ENCODE results near the gene NFU1. TPM values are rescaled to one million over a fixed set of nuclear protein-coding genes. Genes with fewer than 3 reads are reported as not detected.
"Not testable (repeated sequence)": the region's sequence is repeated elsewhere in the genome, so short reads cannot be mapped to it uniquely, and the experiment has no call there.

The NFU1 gene
- total and polyA plus RNA-seq, 2 donors (not counting 1 experiment from before 2014, with no cell fraction given): 57.3 to 62.9 TPM

GRCh38 chr2:69452687-69453086, 15.5 kb upstream of the NFU1 start:
- no peak overlapping the region for H3K4me3 ChIP-seq (replicated peaks in 1 of 4; ENCODE audit: control extremely low read depth in 1 of 4, insufficient read depth in 1 of 4, low read depth in 3 of 4, low read length in 4 of 4)
- TF ChIP-seq EZH2 (IDR thresholded peaks at IDR 0.05; ENCODE audit: low read length, missing control alignments) (no peak), CTCF (conservative IDR thresholded peaks at IDR 0.05 in 1 of 2, IDR thresholded peaks at IDR 0.05 in 1 of 2; ENCODE audit: low read depth in 1 of 2, low read length in 2 of 2) (no peak)
- no peaks in the 10 kb centered on the region for H3K27me3 ChIP-seq (ENCODE audit: control insufficient read depth, insufficient read depth, low read length)
- H3K9me3 ChIP-seq (ENCODE audit: control insufficient read depth, insufficient read depth, low read depth, low read length): no peaks in the 10 kb centered on the region
- no peak for DNase-seq (ENCODE audit: low read depth in 2 of 2)
- no peak overlapping the region for H3K27ac ChIP-seq (ENCODE audit: insufficient read depth, low read length)
- no peaks in the 10 kb centered on the region for H4K20me1 ChIP-seq (ENCODE audit: control insufficient read depth, extremely low read depth, insufficient read depth, low read length)
- H3K79me2 ChIP-seq (ENCODE audit: control insufficient read depth, insufficient read depth, low read length): no peaks in the 10 kb centered on the region
- H3K4me1 ChIP-seq (ENCODE audit: control insufficient read depth, extremely low read depth, insufficient read depth, low read length): no peaks in the 10 kb centered on the region
- no peak overlapping the region for H3K4me2 ChIP-seq (ENCODE audit: extremely low read depth, insufficient read depth, low read length)
- no peak overlapping the region for H2AFZ ChIP-seq (ENCODE audit: low read length)
- no peak overlapping the region for H3K9ac ChIP-seq (ENCODE audit: insufficient read depth, low read length)
- H3K36me3 ChIP-seq (ENCODE audit: control insufficient read depth, insufficient read depth, low read length): no peaks in the 10 kb centered on the region

- Histone ChIP-seq H3K9ac (ENCODE audit: insufficient read depth, low read length) (no peak overlapping the region), H3K4me3 (replicated peaks in 1 of 4; ENCODE audit: control extremely low read depth in 1 of 4, insufficient read depth in 1 of 4, low read depth in 3 of 4, low read length in 4 of 4) (no peak overlapping the region), H3K4me1 (ENCODE audit: control insufficient read depth, extremely low read depth, insufficient read depth, low read length) (no peaks in the 10 kb centered on the region), H3K27me3 (ENCODE audit: control insufficient read depth, insufficient read depth, low read length) (no peaks in the 10 kb centered on the region), H3K79me2 (ENCODE audit: control insufficient read depth, insufficient read depth, low read length) (no peaks in the 10 kb centered on the region), H3K9me3 (ENCODE audit: control insufficient read depth, insufficient read depth, low read depth, low read length) (no peaks in the 10 kb centered on the region), H2AFZ (ENCODE audit: low read length) (no peak overlapping the region), H4K20me1 (ENCODE audit: control insufficient read depth, extremely low read depth, insufficient read depth, low read length) (no peaks in the 10 kb centered on the region), H3K36me3 (ENCODE audit: control insufficient read depth, insufficient read depth, low read length) (no peaks in the 10 kb centered on the region), H3K27ac (ENCODE audit: insufficient read depth, low read length) (no peak overlapping the region), H3K4me2 (ENCODE audit: extremely low read depth, insufficient read depth, low read length) (no peak overlapping the region)
- no peak for TF ChIP-seq CTCF (conservative IDR thresholded peaks at IDR 0.05 in 1 of 2, IDR thresholded peaks at IDR 0.05 in 1 of 2; ENCODE audit: low read depth in 1 of 2, low read length in 2 of 2)
- no peak for TF ChIP-seq EZH2 (IDR thresholded peaks at IDR 0.05; ENCODE audit: low read length, missing control alignments)
- DNase-seq (ENCODE audit: low read depth in 2 of 2): no peak
These were observed 13.6 kb upstream of the NFU1 start for GRCh38 chr2:69450735-69451416.

- Histone ChIP-seq H3K9ac (ENCODE audit: insufficient read depth, low read length) (no peak overlapping the region), H3K36me3 (ENCODE audit: control insufficient read depth, insufficient read depth, low read length) (no peaks in the 10 kb centered on the region), H3K79me2 (ENCODE audit: control insufficient read depth, insufficient read depth, low read length) (no peaks in the 10 kb centered on the region), H3K4me1 (ENCODE audit: control insufficient read depth, extremely low read depth, insufficient read depth, low read length) (no peaks in the 10 kb centered on the region), H3K4me3 (replicated peaks in 1 of 4; ENCODE audit: control extremely low read depth in 1 of 4, insufficient read depth in 1 of 4, low read depth in 3 of 4, low read length in 4 of 4) (no peak overlapping the region), H3K4me2 (ENCODE audit: extremely low read depth, insufficient read depth, low read length) (no peak overlapping the region), H3K27ac (ENCODE audit: insufficient read depth, low read length) (no peak overlapping the region), H3K9me3 (ENCODE audit: control insufficient read depth, insufficient read depth, low read depth, low read length) (no peaks in the 10 kb centered on the region), H4K20me1 (ENCODE audit: control insufficient read depth, extremely low read depth, insufficient read depth, low read length) (no peaks in the 10 kb centered on the region), H3K27me3 (ENCODE audit: control insufficient read depth, insufficient read depth, low read length) (no peaks in the 10 kb centered on the region), H2AFZ (ENCODE audit: low read length) (no peak overlapping the region)
- no peak for TF ChIP-seq CTCF (conservative IDR thresholded peaks at IDR 0.05 in 1 of 2, IDR thresholded peaks at IDR 0.05 in 1 of 2; ENCODE audit: low read depth in 1 of 2, low read length in 2 of 2)
- TF ChIP-seq EZH2 (IDR thresholded peaks at IDR 0.05; ENCODE audit: low read length, missing control alignments): no peak
- peak; percentile 12 to 29 for DNase-seq (ENCODE audit: low read depth in 2 of 2)
These were observed 12.7 kb upstream of the NFU1 start for GRCh38 chr2:69449906-69450305.

GRCh38 chr2:69443673-69444072, 6.4 kb upstream of the NFU1 start:
- DNase-seq (ENCODE audit: low read depth in 2 of 2); H2AFZ ChIP-seq (ENCODE audit: low read length); H3K36me3 ChIP-seq (ENCODE audit: control insufficient read depth, insufficient read depth, low read length); H3K9ac ChIP-seq (ENCODE audit: insufficient read depth, low read length); H3K27ac ChIP-seq (ENCODE audit: insufficient read depth, low read length); H3K9me3 ChIP-seq (ENCODE audit: control insufficient read depth, insufficient read depth, low read depth, low read length); H3K79me2 ChIP-seq (ENCODE audit: control insufficient read depth, insufficient read depth, low read length); H3K4me3 ChIP-seq (replicated peaks in 1 of 4; ENCODE audit: control extremely low read depth in 1 of 4, insufficient read depth in 1 of 4, low read depth in 3 of 4, low read length in 4 of 4); H3K27me3 ChIP-seq (ENCODE audit: control insufficient read depth, insufficient read depth, low read length); H3K4me2 ChIP-seq (ENCODE audit: extremely low read depth, insufficient read depth, low read length); H4K20me1 ChIP-seq (ENCODE audit: control insufficient read depth, extremely low read depth, insufficient read depth, low read length); H3K4me1 ChIP-seq (ENCODE audit: control insufficient read depth, extremely low read depth, insufficient read depth, low read length): not testable (repeated sequence)

- not testable (repeated sequence) for H3K4me1 ChIP-seq (ENCODE audit: control insufficient read depth, extremely low read depth, insufficient read depth, low read length); H3K9me3 ChIP-seq (ENCODE audit: control insufficient read depth, insufficient read depth, low read depth, low read length); H3K4me2 ChIP-seq (ENCODE audit: extremely low read depth, insufficient read depth, low read length); H3K27ac ChIP-seq (ENCODE audit: insufficient read depth, low read length); H3K4me3 ChIP-seq (replicated peaks in 1 of 4; ENCODE audit: control extremely low read depth in 1 of 4, insufficient read depth in 1 of 4, low read depth in 3 of 4, low read length in 4 of 4); H4K20me1 ChIP-seq (ENCODE audit: control insufficient read depth, extremely low read depth, insufficient read depth, low read length); DNase-seq (ENCODE audit: low read depth in 2 of 2); H3K36me3 ChIP-seq (ENCODE audit: control insufficient read depth, insufficient read depth, low read length); H3K9ac ChIP-seq (ENCODE audit: insufficient read depth, low read length); H3K27me3 ChIP-seq (ENCODE audit: control insufficient read depth, insufficient read depth, low read length); H2AFZ ChIP-seq (ENCODE audit: low read length)
- H3K79me2 ChIP-seq (ENCODE audit: control insufficient read depth, insufficient read depth, low read length): peaks cover 25% of the 10 kb centered on the region
These were observed 2.3 kb upstream of the NFU1 start for GRCh38 chr2:69439499-69439898.
